Skeletal muscle cell (primary cell): Measurements from ENCODE around the gene SUSD5.
"Not testable (repeated sequence)": the region's sequence is repeated elsewhere in the genome, so short reads cannot be mapped to it uniquely, and the experiment has no call there.

Experiments used
- DNase-seq: peaks from one replicate; pipeline ENCODE4 v3.0.0-alpha.2; 2010; ENCODE audit warnings: low read depth
- H3K4me3 ChIP-seq: 2 replicates; pipeline ENCODE4 v1.5.1; 2011; ENCODE audit warnings: low read depth, mild to moderate bottlenecking, control low read depth, low read length, moderate library complexity

The SUSD5 gene

DNA sequence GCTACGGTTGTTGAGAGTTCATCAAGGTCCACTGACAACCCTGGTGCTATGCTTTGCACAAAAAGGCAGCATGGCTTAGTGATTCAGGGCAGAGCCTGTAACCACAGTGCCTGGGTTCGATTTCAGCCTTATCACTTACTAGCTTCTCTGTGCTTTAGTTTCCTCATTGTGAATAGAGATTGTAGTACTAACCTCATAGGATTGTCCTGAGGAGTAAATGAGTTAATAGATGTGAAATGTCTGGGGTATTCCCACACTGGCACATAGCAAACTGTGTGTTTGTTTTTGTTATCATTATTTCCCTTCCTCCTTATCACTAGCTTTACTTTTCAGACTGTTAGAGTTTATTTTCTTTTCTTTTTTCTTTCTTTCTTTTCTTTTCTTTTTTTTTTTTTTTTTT, 88.5 kb downstream of the SUSD5 start:
- DNase-seq = no peak
- no peak overlapping the region for H3K4me3 ChIP-seq

DNA sequence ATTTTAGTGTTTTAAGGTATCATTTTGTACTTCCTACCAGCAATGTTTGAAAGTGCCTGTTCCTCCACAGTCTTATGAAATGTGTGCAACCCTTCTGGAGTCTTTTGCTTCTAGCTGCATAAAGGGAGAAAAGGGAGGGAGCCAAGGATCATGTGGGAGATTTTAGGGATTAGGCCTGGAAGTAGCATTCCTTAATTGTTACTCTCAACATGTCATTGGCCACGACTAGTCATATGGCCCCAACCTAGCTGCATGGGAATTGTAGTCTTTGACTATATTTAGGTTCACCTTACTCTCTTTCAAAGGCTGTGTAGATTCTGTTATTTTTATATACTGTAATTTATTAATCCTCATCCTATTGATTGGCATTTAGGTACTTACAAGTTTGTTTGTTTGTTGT, 89.9 kb downstream of the SUSD5 start:
- no peak for DNase-seq
- H3K4me3 ChIP-seq = no peak overlapping the region

DNA sequence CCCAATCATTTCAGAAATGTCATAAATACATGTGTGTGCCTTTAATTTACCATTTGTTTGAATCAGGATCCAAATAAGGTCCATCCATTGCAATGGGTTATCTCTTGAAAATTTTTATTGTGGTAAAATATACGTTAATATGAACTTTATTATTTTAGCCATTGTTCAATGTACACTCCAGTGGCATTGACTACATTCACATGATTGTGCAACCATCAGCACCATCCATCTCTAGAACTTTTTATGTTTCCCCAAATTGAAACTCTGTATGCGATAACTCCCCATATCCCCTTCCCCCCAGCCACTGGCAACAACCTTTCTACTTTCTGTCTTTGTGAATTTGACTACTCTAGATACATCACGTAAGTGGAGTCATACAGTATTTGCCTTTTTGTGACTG, 92.8 kb downstream of the SUSD5 start:
- no peak overlapping the region for H3K4me3 ChIP-seq
- no peak for DNase-seq

DNA sequence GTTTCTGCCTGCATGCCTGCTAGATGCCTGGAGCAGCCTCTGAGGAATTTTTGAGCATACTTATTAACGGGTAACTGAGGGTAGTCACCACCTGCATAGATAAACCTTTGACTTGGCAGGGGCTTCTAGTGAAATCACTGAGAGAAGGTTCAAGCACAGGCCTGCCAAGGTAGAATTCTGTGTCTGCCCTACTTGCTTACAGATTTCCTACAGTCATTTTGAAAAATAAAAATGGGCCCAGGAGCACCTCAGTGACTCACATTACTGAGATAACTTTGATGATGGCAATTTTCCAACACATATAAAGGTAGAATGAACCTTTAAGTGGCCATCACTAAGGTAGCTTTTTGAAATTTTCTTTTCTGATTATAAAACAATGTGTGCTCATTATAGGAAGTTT, 94.0 kb downstream of the SUSD5 start:
- no peak overlapping the region for H3K4me3 ChIP-seq
- no peak for DNase-seq

DNA sequence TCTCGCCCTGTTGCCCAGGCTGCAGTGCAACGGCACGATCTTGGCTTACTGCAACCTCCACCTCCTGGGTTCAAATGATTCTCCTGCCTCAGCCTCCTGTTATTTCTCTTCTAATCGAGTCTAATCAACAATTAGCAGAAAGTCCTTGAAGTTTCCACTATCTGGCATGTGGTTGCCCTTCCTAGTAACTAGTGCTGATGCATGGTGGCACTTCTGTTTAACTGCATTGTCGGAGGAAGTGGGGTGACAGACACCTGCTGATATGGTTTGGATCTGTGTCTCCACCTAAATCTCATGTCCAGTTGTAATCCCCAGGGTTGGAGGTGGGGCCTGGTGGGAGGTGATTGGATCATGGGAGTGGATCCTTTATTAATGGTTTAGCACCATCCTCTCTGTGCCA, 95.6 kb downstream of the SUSD5 start:
- no peak for DNase-seq
- no peak overlapping the region for H3K4me3 ChIP-seq

DNA sequence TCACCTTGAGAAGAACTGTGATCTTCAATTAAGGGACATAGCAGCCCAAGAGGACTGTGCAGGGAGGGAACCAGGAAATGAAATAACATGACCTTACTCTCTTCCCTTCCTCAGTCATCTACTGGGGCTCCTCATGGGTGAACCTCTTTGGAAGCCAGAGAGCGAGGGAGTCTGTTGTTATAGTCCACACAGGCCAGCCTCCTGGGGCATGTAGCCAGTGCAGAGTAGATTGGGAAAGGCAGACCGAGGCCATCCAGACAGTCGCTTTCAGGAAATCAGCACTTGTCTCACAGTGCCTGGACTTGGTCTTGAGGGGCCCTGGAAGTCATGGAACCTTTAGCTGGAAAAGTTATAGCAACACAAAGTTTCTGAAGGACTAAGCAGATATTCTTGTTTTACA, 98.7 kb downstream of the SUSD5 start:
- H3K4me3 ChIP-seq = no peak overlapping the region
- DNase-seq = no peak

DNA sequence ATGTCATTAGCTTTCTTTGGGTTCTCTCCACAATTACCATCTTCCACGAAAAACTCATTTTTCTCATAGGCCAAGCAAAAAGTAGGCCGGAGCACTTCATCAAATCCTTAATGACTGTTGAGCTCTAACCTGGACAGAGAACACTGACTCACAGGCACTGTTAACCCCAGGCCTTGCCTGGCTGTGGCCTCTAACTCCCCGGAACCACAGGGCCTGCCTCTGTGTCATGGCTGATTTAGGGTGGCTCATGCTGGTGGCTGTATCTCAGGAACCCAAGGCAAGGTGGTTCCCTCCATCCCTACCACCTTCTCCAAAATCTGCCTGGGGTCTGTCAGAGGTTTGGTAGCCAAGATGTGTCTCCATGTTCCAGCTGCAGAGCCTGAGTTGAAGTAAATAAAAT, 101.1 kb downstream of the SUSD5 start:
- H3K4me3 ChIP-seq = no peak overlapping the region
- DNase-seq = no peak

DNA sequence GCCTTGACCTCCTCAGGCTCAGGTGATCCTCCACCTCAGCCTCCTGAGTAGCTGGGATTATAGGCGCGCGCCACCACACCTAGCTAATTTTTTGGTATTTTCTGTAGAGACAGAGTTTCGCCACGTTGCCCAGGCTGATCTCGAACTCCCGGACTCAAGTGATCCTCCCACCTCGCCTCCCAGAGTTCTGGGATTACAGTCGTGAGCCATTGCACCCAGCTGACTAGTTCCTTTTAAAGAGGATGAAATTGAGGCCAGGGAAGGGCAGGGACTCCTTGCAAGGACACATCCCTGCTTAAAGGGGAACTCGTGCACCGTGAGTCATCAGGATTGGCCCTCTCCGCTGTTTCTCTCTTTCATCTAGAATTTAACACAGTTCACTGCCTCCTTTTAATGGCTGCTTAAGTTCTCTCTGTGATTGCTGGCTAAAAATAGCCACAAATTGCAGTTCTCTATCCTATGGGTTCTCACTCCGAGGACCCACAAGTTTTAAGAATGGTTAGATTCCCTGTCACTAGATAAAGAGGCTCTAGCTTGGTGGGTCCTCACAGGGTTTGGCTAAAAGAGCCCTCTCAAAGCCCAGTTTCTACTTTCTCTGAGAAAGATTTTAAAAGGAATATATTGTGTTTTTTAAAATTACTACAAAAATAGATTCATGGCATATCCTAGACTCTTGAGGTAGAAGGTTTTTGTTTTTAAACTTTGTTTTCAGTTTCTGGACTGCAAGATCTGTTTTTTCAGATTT, 103.4 kb downstream of the SUSD5 start:
- peak; percentile 74 for DNase-seq
- H3K4me3 ChIP-seq = peak overlapping the region; percentile 69

DNA sequence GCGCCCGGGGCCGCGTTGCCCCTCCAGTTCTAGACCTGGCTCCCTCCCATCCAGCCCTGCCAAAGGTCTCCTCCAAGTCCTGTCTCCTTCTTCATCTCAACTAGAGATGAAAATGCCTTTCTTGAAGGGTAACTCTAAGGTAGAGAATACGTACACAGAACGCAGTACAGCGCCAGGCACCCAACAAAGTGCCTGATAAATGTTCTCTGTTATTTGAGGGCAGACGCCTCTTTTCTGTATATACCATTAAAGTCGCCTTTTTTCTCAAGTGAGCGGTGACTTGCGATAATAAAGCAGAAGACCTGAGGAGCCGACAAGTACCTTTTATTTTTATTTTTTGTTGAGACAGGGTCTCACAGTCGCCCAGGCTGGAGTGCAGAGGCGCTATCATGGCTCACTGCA, 104.0 kb downstream of the SUSD5 start:
- DNase-seq = no peak
- H3K4me3 ChIP-seq = peak overlapping the region; percentile 69

DNA sequence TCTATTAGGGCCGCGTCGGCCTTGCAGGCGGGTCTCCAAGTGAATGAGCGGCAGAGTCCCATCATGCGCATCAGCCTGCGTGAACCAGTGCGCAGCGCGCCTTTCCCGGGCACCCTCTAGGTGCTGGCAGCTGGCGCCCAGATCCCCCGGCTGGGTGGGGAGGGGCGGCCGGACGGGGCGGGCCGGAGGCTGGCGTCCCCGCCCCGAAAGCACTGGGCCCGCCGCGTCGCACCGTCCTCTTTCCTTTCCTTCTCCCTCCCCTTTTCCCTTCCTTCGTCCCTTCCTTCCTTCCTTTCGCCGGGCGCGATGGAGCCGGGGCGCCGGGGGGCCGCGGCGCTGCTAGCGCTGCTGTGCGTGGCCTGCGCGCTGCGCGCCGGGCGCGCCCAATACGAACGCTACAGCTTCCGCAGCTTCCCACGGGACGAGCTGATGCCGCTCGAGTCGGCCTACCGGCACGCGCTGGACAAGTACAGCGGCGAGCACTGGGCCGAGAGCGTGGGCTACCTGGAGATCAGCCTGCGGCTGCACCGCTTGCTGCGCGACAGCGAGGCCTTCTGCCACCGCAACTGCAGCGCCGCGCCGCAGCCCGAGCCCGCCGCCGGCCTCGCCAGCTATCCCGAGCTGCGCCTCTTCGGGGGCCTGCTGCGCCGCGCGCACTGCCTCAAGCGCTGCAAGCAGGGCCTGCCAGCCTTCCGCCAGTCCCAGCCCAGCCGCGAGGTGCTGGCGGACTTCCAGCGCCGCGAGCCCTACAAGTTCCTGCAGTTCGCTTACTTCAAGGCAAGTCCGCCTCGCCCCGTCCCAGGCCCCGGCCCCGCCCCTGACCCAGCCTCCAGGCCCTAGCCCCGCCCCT, 104.6 kb downstream of the SUSD5 start, which contains the start of gene CRTAP:
Gene CRTAP, plus strand, starts transcription at position 243 of the 850 bp plus-strand sequence. Its CDS starts 64 bp downstream, at position 307.
- H3K4me3 ChIP-seq = peak within 1 kb of the TSS; percentile 69
- peak; percentile 92 for DNase-seq

DNA sequence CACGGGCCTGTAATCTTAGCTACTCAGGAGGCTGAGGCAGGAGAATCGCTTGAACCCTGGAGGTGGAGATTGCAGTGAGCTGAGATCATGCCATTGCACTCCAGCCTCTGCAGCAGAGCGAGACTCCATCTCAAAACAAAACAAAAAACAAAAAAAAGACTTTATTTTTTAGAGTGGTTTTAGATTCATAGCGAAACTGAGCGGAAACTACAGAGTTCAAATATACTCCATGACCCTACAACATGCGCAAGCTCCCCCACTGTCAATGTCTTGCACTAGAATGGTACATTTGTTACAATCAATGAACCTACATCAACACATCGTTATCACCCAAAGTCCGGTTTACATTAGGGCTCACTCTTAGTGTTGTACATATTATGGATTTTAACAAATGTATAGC, 107.0 kb downstream of the SUSD5 start:
- no peak overlapping the region for H3K4me3 ChIP-seq
- no peak for DNase-seq

DNA sequence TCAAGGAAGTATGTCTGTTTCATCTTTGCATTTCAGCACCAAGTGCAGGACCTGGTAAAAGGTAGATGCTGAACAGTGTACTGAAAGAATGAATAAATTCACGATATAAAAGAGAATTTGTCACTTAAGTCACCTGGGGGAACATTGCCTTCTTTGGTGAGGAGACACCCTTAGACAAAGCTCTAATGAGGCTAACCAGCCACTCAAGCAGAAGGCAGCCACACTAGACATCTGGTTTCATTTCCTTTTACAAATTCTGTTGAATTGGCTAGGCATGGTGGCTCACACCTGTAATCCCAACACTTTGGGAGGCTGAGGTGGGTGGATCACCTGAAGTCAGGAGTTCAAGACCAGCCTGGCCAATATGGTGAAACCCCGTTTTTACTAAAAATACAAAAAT, 111.8 kb downstream of the SUSD5 start:
- not testable (repeated sequence) for DNase-seq, H3K4me3 ChIP-seq

DNA sequence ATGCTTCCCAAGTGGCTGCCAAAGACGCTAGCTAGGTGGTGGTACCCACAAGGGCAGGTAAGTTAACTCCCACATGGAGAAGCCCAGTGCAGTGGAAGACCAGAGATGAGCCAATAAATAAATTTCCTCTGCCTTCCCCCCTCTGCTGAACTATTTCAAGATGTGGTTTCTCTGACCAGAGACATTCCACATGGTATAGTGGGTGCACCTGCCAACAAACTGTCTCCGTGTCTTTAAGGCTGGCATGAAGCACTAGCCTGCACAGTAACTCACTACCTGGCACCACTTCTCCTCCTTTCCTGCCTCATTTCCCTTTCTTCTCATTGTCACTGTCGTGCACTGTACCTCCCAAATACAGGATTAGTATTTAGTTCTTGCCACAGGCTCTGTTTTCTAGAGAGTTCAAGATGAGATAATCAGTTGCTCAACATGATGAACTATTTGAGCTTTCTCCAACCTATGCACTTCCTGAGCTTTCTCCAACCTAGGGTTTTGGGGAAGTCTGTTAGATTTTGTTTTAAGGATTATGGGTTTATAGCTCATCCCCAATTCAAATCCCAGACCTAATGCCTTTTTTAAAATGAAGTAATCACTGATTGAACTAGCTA, 113.2 kb downstream of the SUSD5 start:
- no peak overlapping the region for H3K4me3 ChIP-seq

DNA sequence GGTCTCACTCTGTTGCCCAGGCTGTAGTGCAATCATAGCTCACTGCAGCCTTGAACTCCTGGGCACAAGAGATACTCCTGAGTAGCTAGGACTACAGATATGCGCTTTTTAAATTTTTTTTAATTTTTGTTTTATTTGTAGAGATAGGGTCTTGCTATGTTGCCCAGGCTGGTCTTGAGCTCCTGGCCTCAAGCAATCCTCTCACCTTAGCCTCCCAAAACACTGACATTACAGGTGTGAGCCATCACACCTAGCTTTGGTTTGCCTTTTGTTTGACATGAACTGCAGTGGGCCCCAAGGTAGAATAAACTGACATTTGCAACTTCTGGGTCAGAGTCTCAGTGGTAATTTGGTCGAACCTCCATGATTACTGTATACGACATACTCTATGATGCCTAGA, 113.8 kb downstream of the SUSD5 start:
- H3K4me3 ChIP-seq = no peak overlapping the region
- no peak for DNase-seq

More for the DNA sequence above, 113.2 kb downstream of the SUSD5 start:
- no peak for DNase-seq

DNA sequence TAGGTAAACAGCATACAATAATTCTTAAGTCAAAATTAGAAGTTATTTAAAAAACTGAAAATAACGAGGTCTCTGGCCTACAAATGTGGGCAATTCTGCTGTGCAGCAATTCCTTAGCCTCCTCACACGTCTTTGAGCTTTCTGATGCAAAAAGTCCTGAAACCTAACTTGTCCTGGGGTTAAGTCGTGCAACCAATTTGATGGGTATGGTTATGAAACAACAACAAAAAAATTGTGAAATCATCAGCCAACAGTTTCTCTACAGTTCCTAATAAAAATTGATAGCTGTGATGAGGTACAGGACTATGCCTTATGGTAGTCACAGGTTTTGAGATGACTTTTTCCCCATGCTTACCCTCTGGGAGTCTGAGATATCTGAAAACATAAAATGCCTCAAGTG, 115.1 kb downstream of the SUSD5 start:
- DNase-seq = no peak
- no peak overlapping the region for H3K4me3 ChIP-seq

DNA sequence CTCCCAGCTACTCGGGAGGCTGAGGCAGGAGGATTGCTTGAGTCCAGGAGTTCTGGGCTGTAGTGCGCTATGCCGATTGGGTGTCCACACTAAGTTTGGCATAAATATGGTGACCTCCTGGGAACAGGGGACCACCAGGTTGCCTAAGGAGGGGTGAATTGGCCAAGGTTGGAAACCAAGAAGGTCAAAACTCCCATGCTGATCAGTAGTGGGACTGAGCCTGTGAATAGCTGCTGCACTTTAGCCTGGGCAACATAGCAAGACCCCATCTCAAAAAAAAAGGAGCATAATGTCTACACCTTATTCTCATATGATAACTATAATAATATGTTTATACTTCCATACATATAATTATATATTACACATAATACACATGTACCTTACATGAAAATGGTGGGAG, 115.6 kb downstream of the SUSD5 start:
- DNase-seq = no peak
- H3K4me3 ChIP-seq = no peak overlapping the region

DNA sequence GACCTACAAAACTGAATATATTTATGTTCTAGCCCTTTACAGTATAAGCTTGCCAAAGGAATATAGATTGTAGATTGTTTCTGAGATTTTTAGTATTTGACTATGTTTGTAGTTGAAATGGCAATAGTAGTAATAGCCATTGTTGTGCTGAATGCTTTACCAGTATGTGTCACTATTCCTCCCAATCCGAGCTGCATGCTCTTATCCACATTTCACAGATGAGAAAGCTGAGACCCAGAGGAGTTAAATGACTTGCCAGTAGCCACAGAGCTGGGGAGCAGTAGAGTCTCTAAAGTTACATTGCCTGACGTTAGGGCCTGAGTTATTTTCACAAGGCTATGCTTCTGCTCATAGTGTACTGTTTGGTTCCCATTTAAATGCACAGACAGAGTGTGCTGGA, 118.4 kb downstream of the SUSD5 start:
- no peak for DNase-seq

More for the DNA sequence above, 118.4 kb downstream of the SUSD5 start:
- H3K4me3 ChIP-seq = no peak overlapping the region
